Endothelial cell (in vitro differentiated cells): ENCODE measurements around the gene CUL1. TPM values are rescaled to one million over a fixed set of nuclear protein-coding genes. Genes with fewer than 3 reads are reported as not detected.

Source experiments
- DNase-seq: peaks from one replicate; pipeline ENCODE4 v3.0.0; 2021; ENCODE audit warnings: low spot score
- H3K27ac Mint-ChIP-seq: one replicate; pipeline ENCODE4 v1.8.0; 2021; ENCODE audit warnings: mixed read lengths, inconsistent platforms; ENCODE audit not compliant: unreplicated experiment
- H3K27me3 Mint-ChIP-seq: one replicate; pipeline ENCODE4 v1.8.0; 2021; ENCODE audit warnings: mild to moderate bottlenecking, moderate library complexity, mixed read lengths, inconsistent platforms; ENCODE audit not compliant: unreplicated experiment
- H3K36me3 Mint-ChIP-seq: one replicate; pipeline ENCODE4 v1.8.0; 2021; ENCODE audit warnings: mild to moderate bottlenecking, low read depth, mixed read lengths, inconsistent platforms; ENCODE audit not compliant: unreplicated experiment
- H3K4me1 Mint-ChIP-seq: one replicate; pipeline ENCODE4 v1.8.0; 2021; ENCODE audit warnings: mild to moderate bottlenecking, mixed read lengths, inconsistent platforms; ENCODE audit not compliant: unreplicated experiment
- H3K4me3 Mint-ChIP-seq: one replicate; pipeline ENCODE4 v1.8.0; 2021; ENCODE audit warnings: mild to moderate bottlenecking, mixed read lengths, inconsistent platforms; ENCODE audit not compliant: unreplicated experiment
- H3K9me3 Mint-ChIP-seq: one replicate; pipeline ENCODE4 v1.8.0; 2021; ENCODE audit warnings: mixed read lengths, inconsistent platforms; ENCODE audit not compliant: unreplicated experiment
- total RNA-seq: library from RNA; stranded (reverse); fragmentation: NEBNext Ultra II Directional; extraction: Animal tissue kit (Norgen Biotek cat#: 25700); gene quantifications from one replicate; pipeline ENCODE4 v1.2.1, GENCODE V29; 2021; ENCODE audit not compliant: unreplicated experiment
- TF ChIP-seq, protein P1 (sequence below): fragments of 200-600 bp; sonication (generic); IDR thresholded peaks from one replicate; pipeline ENCODE4 v1.5.0; 2021; ENCODE audit warnings: antibody characterized with exemption; ENCODE audit not compliant: unreplicated experiment

The CUL1 gene
- total RNA-seq, 1 donor from 2014 or later: 54.5 TPM

DNA sequence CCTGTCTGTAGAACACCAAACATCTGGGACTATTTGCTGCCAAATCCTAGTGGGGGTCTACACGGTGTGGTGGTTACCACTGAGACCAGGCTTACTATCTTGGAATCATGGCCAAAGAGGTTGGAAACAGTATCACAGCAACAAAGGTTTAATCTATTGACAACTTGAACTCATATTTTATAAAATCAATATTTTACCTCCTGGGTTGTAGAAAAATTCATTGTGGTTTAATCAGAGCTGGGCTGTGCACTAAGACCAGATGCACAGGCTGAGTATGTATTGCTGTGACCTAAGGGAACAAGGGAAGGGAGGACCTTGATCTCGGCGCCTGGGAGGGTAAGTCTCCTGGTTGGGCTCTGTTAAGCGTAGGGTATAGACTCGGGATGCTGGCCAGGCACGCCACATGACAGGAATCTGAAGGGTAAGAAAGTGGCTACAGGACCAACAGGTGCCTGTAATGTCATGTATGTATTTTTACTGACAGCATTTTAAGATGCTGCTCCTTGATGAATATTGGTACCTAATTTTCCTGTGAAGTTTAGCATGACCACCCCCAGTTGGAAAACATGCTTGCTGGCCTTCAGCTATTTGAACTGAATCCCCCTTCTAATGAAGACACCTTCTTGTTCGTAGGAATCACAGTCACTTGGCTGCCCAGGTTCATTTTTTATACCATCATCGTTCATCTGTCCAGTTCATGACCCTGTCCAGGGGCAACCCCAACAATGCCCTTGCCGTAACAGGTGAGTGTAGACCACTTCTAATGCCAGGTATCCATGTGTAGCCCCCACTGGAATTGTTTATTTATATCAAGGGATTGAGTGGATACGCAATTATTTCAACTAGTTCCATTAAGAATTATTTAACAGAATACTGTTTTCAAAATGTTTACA is 105.9 kb downstream of the CUL1 start:
- no peaks in the 10 kb centered on the region for H3K9me3 Mint-ChIP-seq
- no peak overlapping the region for H3K4me3 Mint-ChIP-seq
- H3K27me3 Mint-ChIP-seq: peaks cover 4% of the 10 kb centered on the region
- H3K27ac Mint-ChIP-seq: no peak overlapping the region
- peaks cover 40% of the 10 kb centered on the region for H3K36me3 Mint-ChIP-seq
- TF ChIP-seq, protein P1, sequence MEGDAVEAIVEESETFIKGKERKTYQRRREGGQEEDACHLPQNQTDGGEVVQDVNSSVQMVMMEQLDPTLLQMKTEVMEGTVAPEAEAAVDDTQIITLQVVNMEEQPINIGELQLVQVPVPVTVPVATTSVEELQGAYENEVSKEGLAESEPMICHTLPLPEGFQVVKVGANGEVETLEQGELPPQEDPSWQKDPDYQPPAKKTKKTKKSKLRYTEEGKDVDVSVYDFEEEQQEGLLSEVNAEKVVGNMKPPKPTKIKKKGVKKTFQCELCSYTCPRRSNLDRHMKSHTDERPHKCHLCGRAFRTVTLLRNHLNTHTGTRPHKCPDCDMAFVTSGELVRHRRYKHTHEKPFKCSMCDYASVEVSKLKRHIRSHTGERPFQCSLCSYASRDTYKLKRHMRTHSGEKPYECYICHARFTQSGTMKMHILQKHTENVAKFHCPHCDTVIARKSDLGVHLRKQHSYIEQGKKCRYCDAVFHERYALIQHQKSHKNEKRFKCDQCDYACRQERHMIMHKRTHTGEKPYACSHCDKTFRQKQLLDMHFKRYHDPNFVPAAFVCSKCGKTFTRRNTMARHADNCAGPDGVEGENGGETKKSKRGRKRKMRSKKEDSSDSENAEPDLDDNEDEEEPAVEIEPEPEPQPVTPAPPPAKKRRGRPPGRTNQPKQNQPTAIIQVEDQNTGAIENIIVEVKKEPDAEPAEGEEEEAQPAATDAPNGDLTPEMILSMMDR: no peak
- H3K4me1 Mint-ChIP-seq: no peaks in the 10 kb centered on the region
- no peak for DNase-seq

- peaks cover 4% of the 10 kb centered on the region for H3K27me3 Mint-ChIP-seq
- peaks cover 34% of the 10 kb centered on the region for H3K36me3 Mint-ChIP-seq
- no peak overlapping the region for H3K27ac Mint-ChIP-seq
- no peak overlapping the region for H3K4me3 Mint-ChIP-seq
- H3K9me3 Mint-ChIP-seq: no peaks in the 10 kb centered on the region
- DNase-seq: no peak
- H3K4me1 Mint-ChIP-seq: no peaks in the 10 kb centered on the region
- TF ChIP-seq, protein P1: no peak
Observed at GRCh38 chr7:148806187-148806586, 107.5 kb downstream of the CUL1 start.

- Mint-ChIP-seq H3K9me3 (no peaks in the 10 kb centered on the region), H3K4me3 (peak overlapping the region; percentile 59), H3K36me3 (peaks cover 34% of the 10 kb centered on the region), H3K27me3 (peaks cover 3% of the 10 kb centered on the region), H3K27ac (no peak overlapping the region), H3K4me1 (no peaks in the 10 kb centered on the region)
- no peak for DNase-seq
- TF ChIP-seq, protein P1: no peak
Observed at GRCh38 chr7:148807436-148807835, 108.7 kb downstream of the CUL1 start.

DNA sequence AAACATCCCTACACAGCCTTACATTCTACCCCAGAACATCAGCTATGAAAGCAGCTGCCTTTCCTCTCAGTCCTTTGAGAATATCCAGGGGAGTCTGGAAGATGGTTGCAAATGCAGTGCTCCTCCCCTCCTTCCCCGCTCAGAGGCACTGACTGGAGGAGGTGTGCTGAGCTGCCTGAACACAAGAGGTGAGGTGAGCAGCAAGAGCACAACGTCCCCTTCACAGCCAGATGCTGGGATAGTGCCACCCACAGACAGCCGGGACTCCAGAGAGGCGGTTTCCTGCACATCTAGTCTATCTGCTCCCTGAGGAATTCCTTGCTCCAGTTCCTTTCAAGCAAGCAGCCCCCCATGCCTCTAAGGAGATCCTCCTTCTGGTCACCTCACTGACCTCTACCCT is 111.2 kb downstream of the CUL1 start:
- DNase-seq: no peak
- TF ChIP-seq, protein P1: no peak
- Mint-ChIP-seq H3K4me3 (no peak overlapping the region), H3K27ac (no peak overlapping the region), H3K27me3 (peaks cover 3% of the 10 kb centered on the region), H3K9me3 (no peaks in the 10 kb centered on the region), H3K36me3 (peaks cover 34% of the 10 kb centered on the region), H3K4me1 (no peaks in the 10 kb centered on the region)

- peaks cover 21% of the 10 kb centered on the region for H3K36me3 Mint-ChIP-seq
- H3K4me1 Mint-ChIP-seq: no peaks in the 10 kb centered on the region
- DNase-seq: no peak
- TF ChIP-seq, protein P1: no peak
- H3K9me3 Mint-ChIP-seq: no peaks in the 10 kb centered on the region
- H3K27me3 Mint-ChIP-seq: peaks cover 3% of the 10 kb centered on the region
- H3K4me3 Mint-ChIP-seq: peak overlapping the region; percentile 13
- no peak overlapping the region for H3K27ac Mint-ChIP-seq
Observed at GRCh38 chr7:148811892-148812291, 113.2 kb downstream of the CUL1 start.
